ENCODE data around the gene DEXI. TPM values are rescaled to one million over a fixed set of nuclear protein-coding genes. Genes with fewer than 3 reads are reported as not detected.

DEXI gene
- total RNA-seq, 1 experiment from 2014 or later: 28.3 TPM

GRCh38 chr16:10920726-10921427, 21.4 kb downstream of the DEXI start:
- WGBS (ENCODE audit: extremely low coverage, insufficient read length, low lambda C conversion rate): no CpG with 5 or more reads among the region's 15 CpGs
- H2BK12ac ChIP-seq (ENCODE audit: insufficient read length, low read depth, low read length): no peak overlapping the region
- no peaks in the 10 kb centered on the region for H3K9me3 ChIP-seq (ENCODE audit: control insufficient read depth, low read depth, low read length)
- no peak overlapping the region for H2BK15ac ChIP-seq (ENCODE audit: low read depth, low read length)
- H2BK20ac ChIP-seq (ENCODE audit: low read depth, low read length, poor library complexity, severe bottlenecking): no peak overlapping the region
- H3K14ac ChIP-seq (ENCODE audit: insufficient read depth, low read length): no peak overlapping the region
- H3K23ac ChIP-seq (ENCODE audit: insufficient read length, low read depth, low read length): no peak overlapping the region
- Mint-ChIP-seq H3K27me3 (ENCODE audit: low read depth) (no peaks in the 10 kb centered on the region; the same call in 1 of the 2 replicates), H3K27ac (no peak overlapping the region), H3K4me1 (peaks cover 3 to 13% of the 10 kb centered on the region in 2 experiments), H3K4me3 (no peak overlapping the region), H3K9me3 (no peaks in the 10 kb centered on the region), H3K36me3 (ENCODE audit: insufficient read depth in 1 of 3, low read depth in 3 of 3) (no peaks in the 10 kb centered on the region; a peak in 2 of 7 replicates)
- no peaks in the 10 kb centered on the region for H3K27me3 ChIP-seq (ENCODE audit: insufficient read depth, low read length)
- H3K4ac ChIP-seq (ENCODE audit: low read depth, low read length): no peak overlapping the region
- no peak overlapping the region for H2AK5ac ChIP-seq (ENCODE audit: insufficient read length, low read length)
- no peaks in the 10 kb centered on the region for H3K79me1 ChIP-seq (ENCODE audit: insufficient read depth, low read depth, low read length, poor library complexity, severe bottlenecking)
- H3K79me2 ChIP-seq (ENCODE audit: insufficient read depth, low read length): no peaks in the 10 kb centered on the region
- no peak overlapping the region for H4K8ac ChIP-seq (replicated peaks; ENCODE audit: insufficient read length, low read depth, low read length)
- no peaks in the 10 kb centered on the region for H3K23me2 ChIP-seq (ENCODE audit: insufficient read length, low read depth, low read length, poor library complexity, severe bottlenecking)
- H4K91ac ChIP-seq (ENCODE audit: insufficient read length, low read depth, low read length): no peak overlapping the region
- H4K5ac ChIP-seq (ENCODE audit: insufficient read length, low read depth, low read length): no peak overlapping the region
- no peak overlapping the region for H3K18ac ChIP-seq (ENCODE audit: insufficient read length, low read depth, low read length)
- H3K56ac ChIP-seq (ENCODE audit: insufficient read length, low read depth, low read length): no peak overlapping the region
- no peak overlapping the region for H3T11ph ChIP-seq (ENCODE audit: low read length)
- no peaks in the 10 kb centered on the region for H4K20me1 ChIP-seq (ENCODE audit: control insufficient read depth, insufficient read depth, insufficient read length)
- H2BK5ac ChIP-seq (ENCODE audit: insufficient read length, low read length): no peak overlapping the region
- no peaks in the 10 kb centered on the region; the same call in 1 of the 2 replicates for H3K4me1 ChIP-seq (ENCODE audit: insufficient read depth, low read length)
- TF ChIP-seq CTCF (conservative IDR thresholded peaks at IDR 0.05): no peak
- H3K4me2 ChIP-seq (ENCODE audit: insufficient read depth, insufficient read length, low read length): no peak overlapping the region
- no peak overlapping the region for H3K9ac ChIP-seq (ENCODE audit: extremely low read depth, insufficient read length, low read length)
- no peak overlapping the region for H2BK120ac ChIP-seq (ENCODE audit: low read depth, low read length, poor library complexity, severe bottlenecking)
- H3K27ac ChIP-seq (ENCODE audit: insufficient read length, low read depth, low read length): no peak overlapping the region
- no peak for DNase-seq
- no peak overlapping the region for H2AFZ ChIP-seq (ENCODE audit: low read length)

Measured in H9 (cell line).